Endothelial cell (in vitro differentiated cells): ENCODE results near the gene DRC7. TPM values are rescaled to one million over a fixed set of nuclear protein-coding genes. Genes with fewer than 3 reads are reported as not detected.

Source experiments
- DNase-seq: peaks from one replicate; pipeline ENCODE4 v3.0.0; 2021; ENCODE audit warnings: low spot score
- H3K27ac Mint-ChIP-seq: one replicate; pipeline ENCODE4 v1.8.0; 2021; ENCODE audit warnings: mixed read lengths, inconsistent platforms; ENCODE audit not compliant: unreplicated experiment
- H3K27me3 Mint-ChIP-seq: one replicate; pipeline ENCODE4 v1.8.0; 2021; ENCODE audit warnings: mild to moderate bottlenecking, moderate library complexity, mixed read lengths, inconsistent platforms; ENCODE audit not compliant: unreplicated experiment
- H3K36me3 Mint-ChIP-seq: one replicate; pipeline ENCODE4 v1.8.0; 2021; ENCODE audit warnings: mild to moderate bottlenecking, low read depth, mixed read lengths, inconsistent platforms; ENCODE audit not compliant: unreplicated experiment
- H3K4me1 Mint-ChIP-seq: one replicate; pipeline ENCODE4 v1.8.0; 2021; ENCODE audit warnings: mild to moderate bottlenecking, mixed read lengths, inconsistent platforms; ENCODE audit not compliant: unreplicated experiment
- H3K4me3 Mint-ChIP-seq: one replicate; pipeline ENCODE4 v1.8.0; 2021; ENCODE audit warnings: mild to moderate bottlenecking, mixed read lengths, inconsistent platforms; ENCODE audit not compliant: unreplicated experiment
- H3K9me3 Mint-ChIP-seq: one replicate; pipeline ENCODE4 v1.8.0; 2021; ENCODE audit warnings: mixed read lengths, inconsistent platforms; ENCODE audit not compliant: unreplicated experiment
- total RNA-seq: library from RNA; stranded (reverse); fragmentation: NEBNext Ultra II Directional; extraction: Animal tissue kit (Norgen Biotek cat#: 25700); gene quantifications from one replicate; pipeline ENCODE4 v1.2.1, GENCODE V29; 2021; ENCODE audit not compliant: unreplicated experiment
- TF ChIP-seq, protein P1 (sequence below): fragments of 200-600 bp; sonication (generic); IDR thresholded peaks from one replicate; pipeline ENCODE4 v1.5.0; 2021; ENCODE audit warnings: antibody characterized with exemption; ENCODE audit not compliant: unreplicated experiment

DRC7 gene
- total RNA-seq, 1 donor from 2014 or later = 1.8 TPM

DNA sequence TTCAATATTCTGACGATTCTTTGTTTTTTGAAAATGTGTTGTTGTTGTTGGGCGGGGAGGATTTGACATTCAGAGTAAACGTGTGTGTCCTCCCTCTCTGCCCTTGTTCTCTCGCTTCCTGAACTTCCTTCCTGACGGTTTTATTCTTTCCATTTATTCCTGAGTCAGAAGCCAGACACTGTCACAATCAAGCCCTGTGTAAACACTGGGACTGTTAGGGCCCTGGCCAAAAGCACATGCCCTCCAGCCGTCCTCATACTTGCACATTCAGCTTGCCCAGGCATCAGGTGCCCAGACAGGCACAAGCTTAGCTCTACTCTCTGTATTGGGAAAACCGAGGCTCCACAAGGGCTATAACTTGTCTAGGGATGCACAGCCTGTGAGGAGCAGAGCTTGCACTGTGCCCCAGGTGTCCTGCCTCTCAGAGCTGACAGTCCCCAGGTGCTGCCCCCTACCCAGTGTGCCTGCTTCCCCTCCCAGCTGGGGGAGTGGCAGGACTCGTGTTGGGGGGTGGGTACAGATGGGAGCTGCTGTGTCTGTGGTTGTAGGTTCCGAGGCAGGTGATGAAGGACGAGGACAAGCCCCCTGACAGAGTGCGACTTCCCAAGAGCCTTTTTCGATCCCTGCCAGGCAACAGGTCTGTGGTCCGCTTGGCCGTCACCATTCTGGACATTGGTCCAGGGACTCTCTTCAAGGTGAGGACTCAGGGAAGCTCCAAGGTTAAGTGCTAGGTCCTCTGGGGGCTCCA lies 16.8 kb upstream of the DRC7 start:
- no peaks in the 10 kb centered on the region for H3K36me3 Mint-ChIP-seq
- H3K27me3 Mint-ChIP-seq = peaks cover 11% of the 10 kb centered on the region

DNA sequence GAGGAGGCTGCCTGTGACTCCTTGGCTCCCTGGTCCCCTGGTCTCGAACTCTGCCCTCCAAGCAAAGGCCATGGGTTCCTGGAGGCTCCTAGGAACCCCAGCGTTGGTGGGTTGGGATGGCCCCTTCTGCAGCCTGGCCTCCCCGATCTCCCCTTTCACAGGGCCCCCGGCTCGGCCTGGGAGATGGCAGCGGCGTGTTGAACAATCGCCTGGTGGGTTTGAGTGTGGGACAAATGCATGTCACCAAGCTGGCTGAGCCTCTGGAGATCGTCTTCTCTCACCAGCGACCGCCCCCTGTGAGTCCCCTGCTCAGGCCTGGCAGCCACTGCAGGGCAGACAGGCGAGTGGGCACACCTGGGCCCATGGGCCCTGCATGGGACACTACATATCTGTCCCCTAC lies 15.6 kb upstream of the DRC7 start:
- Mint-ChIP-seq H3K4me1 (peaks cover 37% of the 10 kb centered on the region), H3K27ac (no peak overlapping the region), H3K36me3 (no peaks in the 10 kb centered on the region), H3K27me3 (peaks cover 11% of the 10 kb centered on the region), H3K9me3 (no peaks in the 10 kb centered on the region), H3K4me3 (no peak overlapping the region)
- no peak for DNase-seq
- TF ChIP-seq, protein P1, sequence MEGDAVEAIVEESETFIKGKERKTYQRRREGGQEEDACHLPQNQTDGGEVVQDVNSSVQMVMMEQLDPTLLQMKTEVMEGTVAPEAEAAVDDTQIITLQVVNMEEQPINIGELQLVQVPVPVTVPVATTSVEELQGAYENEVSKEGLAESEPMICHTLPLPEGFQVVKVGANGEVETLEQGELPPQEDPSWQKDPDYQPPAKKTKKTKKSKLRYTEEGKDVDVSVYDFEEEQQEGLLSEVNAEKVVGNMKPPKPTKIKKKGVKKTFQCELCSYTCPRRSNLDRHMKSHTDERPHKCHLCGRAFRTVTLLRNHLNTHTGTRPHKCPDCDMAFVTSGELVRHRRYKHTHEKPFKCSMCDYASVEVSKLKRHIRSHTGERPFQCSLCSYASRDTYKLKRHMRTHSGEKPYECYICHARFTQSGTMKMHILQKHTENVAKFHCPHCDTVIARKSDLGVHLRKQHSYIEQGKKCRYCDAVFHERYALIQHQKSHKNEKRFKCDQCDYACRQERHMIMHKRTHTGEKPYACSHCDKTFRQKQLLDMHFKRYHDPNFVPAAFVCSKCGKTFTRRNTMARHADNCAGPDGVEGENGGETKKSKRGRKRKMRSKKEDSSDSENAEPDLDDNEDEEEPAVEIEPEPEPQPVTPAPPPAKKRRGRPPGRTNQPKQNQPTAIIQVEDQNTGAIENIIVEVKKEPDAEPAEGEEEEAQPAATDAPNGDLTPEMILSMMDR = no peak

More for the DNA sequence above, 16.8 kb upstream of the DRC7 start:
- peak overlapping the region; percentile 10 for H3K27ac Mint-ChIP-seq
- peaks cover 44% of the 10 kb centered on the region for H3K4me1 Mint-ChIP-seq
- no peak for DNase-seq
- no peak overlapping the region for H3K4me3 Mint-ChIP-seq
- no peaks in the 10 kb centered on the region for H3K9me3 Mint-ChIP-seq
- TF ChIP-seq, protein P1 = no peak

DNA sequence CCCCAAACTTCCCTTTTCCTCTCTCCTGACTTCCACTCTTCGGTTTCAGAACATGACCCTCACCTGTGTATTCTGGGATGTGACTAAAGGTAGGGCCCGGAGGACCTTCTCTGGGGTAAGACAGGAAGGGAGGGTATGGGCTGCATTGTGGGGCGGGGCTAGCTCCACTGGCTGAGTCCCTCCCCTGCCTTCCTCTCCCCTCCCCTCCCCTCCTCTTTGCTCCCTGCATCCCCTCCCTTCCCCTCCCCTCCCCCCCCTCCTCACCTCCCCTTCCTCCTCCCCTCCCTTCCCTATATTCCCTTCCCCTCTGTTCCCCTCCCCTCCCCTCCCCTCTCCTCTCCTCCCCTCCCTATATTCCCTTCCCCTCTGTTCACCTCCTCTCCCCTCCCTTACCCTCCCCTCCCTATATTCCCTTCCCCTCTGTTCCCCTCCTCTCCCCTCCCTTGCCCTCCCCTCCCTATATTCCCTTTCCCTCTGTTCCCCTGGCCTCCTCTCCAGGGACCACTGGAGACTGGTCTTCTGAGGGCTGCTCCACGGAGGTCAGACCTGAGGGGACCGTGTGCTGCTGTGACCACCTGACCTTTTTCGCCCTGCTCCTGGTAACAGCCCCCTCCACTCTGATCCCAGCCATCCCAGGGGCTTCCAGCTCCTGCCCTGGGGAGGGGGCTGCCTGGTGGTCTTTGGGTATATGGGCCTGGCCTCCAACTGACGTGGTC lies 14.7 kb upstream of the DRC7 start:
- TF ChIP-seq, protein P1 = no peak
- H3K4me1 Mint-ChIP-seq = peaks cover 37% of the 10 kb centered on the region
- no peak for DNase-seq
- no peak overlapping the region for H3K4me3 Mint-ChIP-seq
- no peaks in the 10 kb centered on the region for H3K36me3 Mint-ChIP-seq
- no peak overlapping the region for H3K27ac Mint-ChIP-seq
- H3K27me3 Mint-ChIP-seq = peaks cover 11% of the 10 kb centered on the region
- no peaks in the 10 kb centered on the region for H3K9me3 Mint-ChIP-seq

DNA sequence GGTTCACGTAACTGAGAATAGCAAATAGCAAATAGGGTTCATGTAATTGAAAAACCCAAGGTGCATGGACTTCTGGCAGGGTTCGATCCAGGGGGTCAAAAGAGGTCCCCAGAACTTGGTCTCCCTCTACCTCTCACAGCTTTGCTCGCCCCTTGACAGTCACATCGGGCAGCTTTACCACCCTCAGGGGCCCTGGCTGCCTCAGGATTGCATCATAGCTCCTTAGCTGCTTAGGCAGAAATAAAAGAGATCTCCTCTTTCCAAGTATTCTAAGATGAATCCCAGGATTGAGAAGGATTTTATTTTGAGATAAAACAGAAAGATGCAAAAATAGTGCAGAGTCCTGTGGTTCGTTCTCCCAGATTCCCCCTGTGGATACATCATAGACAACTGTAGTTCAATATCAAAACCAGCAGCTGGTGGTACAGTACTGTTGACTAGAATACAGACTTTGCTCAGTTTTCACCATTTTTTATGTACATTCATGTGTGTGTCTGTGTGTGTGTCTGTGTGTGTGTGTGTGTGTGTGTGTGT lies 13.7 kb upstream of the DRC7 start:
- peaks cover 33% of the 10 kb centered on the region for H3K4me1 Mint-ChIP-seq
- H3K27ac Mint-ChIP-seq = no peak overlapping the region
- no peak for DNase-seq
- peak overlapping the region; percentile 42 for H3K4me3 Mint-ChIP-seq
- H3K9me3 Mint-ChIP-seq = no peaks in the 10 kb centered on the region
- no peaks in the 10 kb centered on the region for H3K36me3 Mint-ChIP-seq
- TF ChIP-seq, protein P1 = no peak
- peaks cover 11% of the 10 kb centered on the region for H3K27me3 Mint-ChIP-seq
